Muscle layer of colon (tissue), 2 donors: ENCODE measurements around the gene TUSC2.

Experiments
- H3K27ac ChIP-seq: one replicate; pipeline ENCODE4 v1.7.0; 2013; ENCODE audit warnings: low read depth, mild to moderate bottlenecking, low read length, moderate library complexity
- H3K27me3 ChIP-seq, 2 donors: one replicate each; pipeline ENCODE4 v1.7.0; 2013; ENCODE audit warnings: low read length in 2 of 2, mild to moderate bottlenecking in 2 of 2; ENCODE audit not compliant: insufficient read depth in 2 of 2, control insufficient read depth in 1 of 2
- H3K36me3 ChIP-seq: one replicate; pipeline ENCODE4 v1.7.0; 2013; ENCODE audit warnings: mild to moderate bottlenecking, low read length; ENCODE audit not compliant: insufficient read depth
- H3K4me1 ChIP-seq: one replicate; pipeline ENCODE4 v1.7.0; 2013; ENCODE audit warnings: mild to moderate bottlenecking, low read length; ENCODE audit not compliant: insufficient read depth
- H3K4me3 ChIP-seq, 2 donors: one replicate each; pipeline ENCODE4 v1.7.0; 2013; ENCODE audit warnings: low read length in 2 of 2, low read depth in 1 of 2, mild to moderate bottlenecking in 1 of 2, moderate library complexity in 1 of 2
- H3K9ac ChIP-seq: one replicate; pipeline ENCODE4 v1.7.0; 2013; ENCODE audit warnings: low read length
- H3K9me3 ChIP-seq: one replicate; pipeline ENCODE4 v1.7.0; 2013; ENCODE audit warnings: mild to moderate bottlenecking, low read length
- donor health status: abdominal sarcoma.
- donor health status: Adenocarcinoma of cecum.

Gene TUSC2

DNA sequence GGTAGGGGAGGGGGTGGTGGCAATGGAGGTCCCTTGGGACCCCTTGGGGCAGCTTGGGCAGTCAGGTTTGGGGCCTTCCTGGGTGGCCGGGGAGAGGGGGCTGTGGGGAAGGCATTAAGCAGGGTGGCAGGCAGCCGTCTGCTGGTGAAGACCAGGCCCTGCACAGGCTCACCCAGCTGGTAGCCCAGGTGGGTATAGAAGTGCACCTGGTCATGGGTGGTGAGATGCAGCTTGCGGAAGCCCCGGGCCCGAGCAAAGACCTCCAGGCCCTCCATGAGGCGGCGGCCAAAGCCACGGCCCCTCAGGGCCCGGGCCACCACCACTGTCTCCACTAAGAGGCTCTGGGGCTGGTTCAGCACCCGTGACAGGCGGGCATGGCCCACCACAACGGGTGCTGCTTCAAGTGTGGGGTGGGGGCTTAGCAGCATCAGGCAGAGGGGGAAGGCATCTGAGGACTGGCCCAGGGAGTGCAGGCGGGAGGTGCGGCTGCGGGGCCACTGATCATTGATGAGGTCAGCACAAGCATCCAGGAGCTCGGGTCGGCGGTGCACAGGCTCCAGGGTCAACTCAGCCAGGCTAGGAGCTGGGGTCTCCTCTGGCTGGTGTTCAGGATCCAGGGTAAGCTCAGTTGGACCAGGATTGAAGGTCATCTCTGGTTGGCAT, 31.2 kb downstream of the TUSC2 start:
- Histone ChIP-seq H3K4me1 (peaks cover 35% of the 10 kb centered on the region), H3K36me3 (no peaks in the 10 kb centered on the region), H3K27ac (no peak overlapping the region)

DNA sequence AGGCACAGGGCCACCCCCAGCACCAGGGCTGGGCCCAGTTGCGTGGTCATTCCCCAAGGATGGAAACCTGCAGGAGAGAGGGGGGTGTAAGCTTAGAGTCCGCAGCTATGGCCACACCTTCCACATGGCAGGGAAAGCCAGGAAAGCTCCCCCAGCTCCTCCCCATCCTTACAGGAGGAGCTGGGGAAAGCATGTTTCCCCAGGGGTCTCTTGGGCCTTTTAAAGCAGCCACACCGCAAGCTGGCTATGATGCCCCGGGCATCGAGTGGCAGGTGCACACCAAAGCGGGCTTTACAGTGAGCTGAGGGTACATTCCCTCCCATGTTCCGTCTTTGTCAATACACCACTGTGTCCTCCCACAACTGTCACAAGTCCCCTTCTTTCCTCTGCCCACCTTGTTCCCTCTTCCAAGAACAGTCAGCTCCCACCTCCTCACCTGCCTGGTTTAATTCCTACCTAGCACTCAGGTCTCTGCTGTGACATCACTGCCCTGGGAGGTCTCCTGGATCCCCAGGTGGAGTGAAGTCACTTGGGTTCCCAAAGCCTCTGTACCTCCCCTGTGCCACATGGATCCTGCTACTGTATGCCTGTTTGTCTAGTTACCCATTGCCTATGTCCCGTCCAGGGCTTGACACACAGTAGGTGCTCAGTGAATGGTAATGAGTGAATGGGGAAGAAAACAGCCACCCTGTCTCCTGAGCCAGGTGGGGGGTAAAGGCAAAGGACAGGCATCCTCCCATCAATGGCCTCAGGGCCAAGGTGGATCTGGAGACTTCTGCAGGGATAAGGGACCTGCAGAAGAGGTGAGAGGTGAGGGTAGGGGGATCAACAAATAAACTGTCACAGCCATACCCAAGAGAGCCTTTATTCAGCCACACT, 32.2 kb downstream of the TUSC2 start:
- H3K36me3 ChIP-seq = no peaks in the 10 kb centered on the region
- no peak overlapping the region for H3K9ac ChIP-seq
- H3K4me3 ChIP-seq = no peak overlapping the region
- peaks cover 39% of the 10 kb centered on the region for H3K4me1 ChIP-seq
- no peaks in the 10 kb centered on the region for H3K27me3 ChIP-seq
- H3K27ac ChIP-seq = no peak overlapping the region
- H3K9me3 ChIP-seq = no peaks in the 10 kb centered on the region

More for the DNA sequence above, 31.2 kb downstream of the TUSC2 start:
- no peaks in the 10 kb centered on the region for H3K9me3 ChIP-seq
- H3K9ac ChIP-seq = no peak overlapping the region
- no peak overlapping the region for H3K4me3 ChIP-seq
- H3K27me3 ChIP-seq = no peaks in the 10 kb centered on the region

DNA sequence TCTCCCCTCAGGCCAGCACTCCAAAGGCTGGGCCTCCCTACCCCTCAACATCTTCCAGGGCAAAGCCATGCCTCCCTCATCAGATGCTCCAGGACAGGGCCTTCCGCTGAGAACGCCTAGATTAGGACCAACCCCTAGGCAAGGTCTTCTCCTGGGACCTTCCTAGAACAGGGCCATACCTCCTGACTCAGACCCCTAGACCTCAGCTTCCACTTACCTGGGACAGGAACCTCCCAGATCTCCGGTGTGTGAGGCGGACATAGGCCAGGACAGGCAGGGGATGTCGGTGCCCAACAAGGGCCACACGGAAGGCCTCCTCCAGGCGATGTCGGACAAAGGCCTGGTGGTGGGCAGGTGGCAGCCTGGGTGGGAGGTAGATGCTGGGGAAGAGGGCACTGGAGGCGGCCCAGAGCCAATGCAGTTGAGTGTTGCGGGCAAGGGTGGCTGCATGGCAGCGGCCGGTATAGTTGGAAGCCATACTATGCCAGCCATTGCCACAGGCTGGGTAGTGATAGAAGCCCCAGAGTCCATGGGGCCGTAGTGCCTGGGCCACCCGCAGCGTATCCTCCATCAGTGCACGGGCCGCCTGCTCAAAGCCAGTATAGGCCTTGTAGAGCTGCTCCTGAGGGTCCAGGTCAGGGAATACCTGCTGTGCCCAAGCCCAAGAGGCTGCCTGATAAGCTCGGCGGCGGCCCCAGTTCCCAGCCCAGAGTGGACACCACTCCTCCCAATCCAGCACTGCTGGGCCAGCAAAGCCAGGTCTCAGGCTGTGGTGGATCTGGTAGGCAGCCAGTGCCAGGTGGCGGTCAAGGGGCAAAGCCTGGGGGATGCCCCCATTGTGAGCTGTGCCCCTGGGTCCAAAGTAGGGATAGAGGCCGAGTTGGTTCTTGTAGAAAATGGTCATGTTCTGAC, 33.3 kb downstream of the TUSC2 start:
- Histone ChIP-seq H3K4me1 (peaks cover 36% of the 10 kb centered on the region), H3K27ac (no peak overlapping the region), H3K9me3 (no peaks in the 10 kb centered on the region), H3K4me3 (no peak overlapping the region), H3K36me3 (peaks cover 8% of the 10 kb centered on the region), H3K9ac (no peak overlapping the region), H3K27me3 (no peaks in the 10 kb centered on the region)

DNA sequence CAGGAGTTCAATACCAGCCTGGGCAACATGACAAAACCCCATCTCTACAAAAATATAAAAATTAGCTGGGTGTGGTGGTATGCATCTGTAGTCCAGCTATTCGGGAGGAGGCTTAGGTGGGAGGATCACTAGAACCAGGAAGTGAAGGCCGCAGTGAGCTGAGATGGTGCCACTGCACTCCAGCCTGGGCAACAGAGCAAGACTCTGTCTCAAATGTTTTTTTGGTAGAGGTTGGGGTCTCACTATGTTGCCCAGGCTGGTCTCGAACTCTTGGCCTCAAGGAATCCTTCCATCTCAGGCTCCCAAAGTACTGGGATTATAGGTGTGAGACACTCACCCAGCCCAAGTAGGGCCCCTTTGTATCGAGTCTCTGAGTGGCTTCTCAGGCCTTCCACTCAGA, 33.9 kb downstream of the TUSC2 start:
- no peak overlapping the region for H3K4me3 ChIP-seq
- peaks cover 15% of the 10 kb centered on the region for H3K36me3 ChIP-seq
- no peaks in the 10 kb centered on the region for H3K27me3 ChIP-seq
- H3K9me3 ChIP-seq = no peaks in the 10 kb centered on the region
- no peak overlapping the region for H3K27ac ChIP-seq
- H3K4me1 ChIP-seq = peaks cover 35% of the 10 kb centered on the region
- no peak overlapping the region for H3K9ac ChIP-seq

DNA sequence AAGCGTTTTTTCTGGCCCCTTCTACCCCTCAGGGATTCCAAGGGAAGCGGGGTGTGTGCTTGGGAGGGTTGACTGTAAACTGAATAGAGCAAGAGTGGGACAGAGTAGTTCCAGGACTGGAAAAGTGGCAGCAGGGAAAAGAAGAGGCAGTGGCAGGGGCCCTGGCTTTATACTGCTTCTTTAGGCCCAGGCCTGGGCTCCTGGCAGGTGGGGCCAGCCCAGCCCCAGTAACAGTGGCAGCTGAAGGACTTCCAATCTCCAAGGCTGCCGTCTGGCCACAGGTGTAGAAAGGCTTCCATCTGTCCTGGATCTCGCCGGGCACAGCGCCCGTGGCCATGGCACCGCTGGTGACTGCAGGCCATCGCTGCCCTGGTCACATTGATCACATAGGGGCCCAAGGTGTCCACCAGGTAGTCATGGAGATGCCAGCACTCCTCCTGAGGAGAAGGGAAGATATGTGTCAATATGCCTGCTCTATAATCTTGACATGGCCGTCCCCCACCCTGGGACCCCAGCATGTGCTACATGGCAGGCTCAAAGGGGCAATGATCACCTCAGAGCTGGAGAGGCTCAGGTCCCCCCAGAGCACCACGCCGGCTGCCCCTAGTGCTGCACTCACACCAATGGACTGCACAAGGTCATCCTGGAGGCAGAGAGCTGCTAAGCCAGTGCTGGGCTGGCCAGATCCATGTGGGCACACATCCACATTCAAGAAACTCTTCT, 34.8 kb downstream of the TUSC2 start:
- H3K4me3 ChIP-seq = peak overlapping the region in 1 of 2 donors; percentile 49

DNA sequence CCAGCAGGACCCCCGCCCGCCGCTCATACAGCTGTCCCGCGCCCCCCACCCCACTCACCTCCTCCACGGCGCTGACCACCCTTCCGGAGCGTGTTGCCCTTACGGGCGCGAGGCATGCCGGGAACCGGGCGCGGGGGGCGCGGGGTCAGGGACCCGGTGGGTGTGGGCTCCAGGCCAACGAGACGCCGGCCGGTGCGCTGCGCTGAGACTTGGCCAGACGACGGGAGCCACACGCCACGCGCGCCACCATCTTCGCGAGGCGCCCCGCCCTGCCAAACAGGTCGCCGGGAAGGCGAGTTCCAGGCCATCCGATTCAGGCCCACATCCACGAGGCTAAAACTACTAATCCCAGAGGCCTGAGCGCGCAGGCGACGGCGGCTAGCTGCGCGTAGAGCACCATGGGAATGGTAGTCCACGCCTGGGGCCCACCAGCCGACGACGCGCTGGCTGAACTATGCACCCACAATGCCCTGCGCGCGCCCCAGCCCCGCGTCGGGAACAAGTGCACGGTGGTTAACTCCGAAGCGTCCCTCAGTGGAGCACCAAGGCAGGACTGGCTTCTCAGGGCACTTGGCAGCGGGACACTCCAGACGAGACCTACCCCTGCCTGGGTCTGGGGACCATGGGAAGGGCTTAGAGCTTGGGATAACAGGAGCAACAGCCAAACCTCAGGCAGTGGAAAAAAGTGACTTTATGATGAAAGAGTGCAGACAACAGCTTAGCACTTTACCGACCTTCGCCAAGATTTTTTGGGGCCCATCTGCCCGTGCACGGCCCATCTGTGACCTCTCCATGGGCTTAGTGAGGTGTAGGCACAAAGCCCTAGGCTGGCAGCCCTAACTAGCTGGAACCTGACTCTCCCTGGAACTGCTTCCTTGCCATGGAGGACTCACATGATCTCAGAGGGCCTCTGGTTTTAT, 35.6 kb downstream of the TUSC2 start, which contains the start of gene IFRD2:
TSS of gene IFRD2 (minus strand) at position 271 of the 920 bp plus-strand sequence. CDS start at position 116, 155 bp downstream.
- no peaks in the 10 kb centered on the region for H3K9me3 ChIP-seq
- peak within 1 kb of the TSS; percentile 82 for H3K9ac ChIP-seq
- H3K27me3 ChIP-seq = no peaks in the 10 kb centered on the region
- H3K27ac ChIP-seq = peak within 1 kb of the TSS; percentile 65
- peaks cover 32% of the 10 kb centered on the region for H3K36me3 ChIP-seq
- H3K4me1 ChIP-seq = peaks cover 25% of the 10 kb centered on the region
- H3K4me3 ChIP-seq = peak within 1 kb of the TSS; percentile 84 to 87

More for the DNA sequence above, 34.8 kb downstream of the TUSC2 start:
- H3K9me3 ChIP-seq = no peaks in the 10 kb centered on the region
- H3K9ac ChIP-seq = peak overlapping the region; percentile 76
- H3K36me3 ChIP-seq = peaks cover 23% of the 10 kb centered on the region
- no peaks in the 10 kb centered on the region for H3K27me3 ChIP-seq
- peaks cover 29% of the 10 kb centered on the region for H3K4me1 ChIP-seq
- peak overlapping the region; percentile 64 for H3K27ac ChIP-seq

DNA sequence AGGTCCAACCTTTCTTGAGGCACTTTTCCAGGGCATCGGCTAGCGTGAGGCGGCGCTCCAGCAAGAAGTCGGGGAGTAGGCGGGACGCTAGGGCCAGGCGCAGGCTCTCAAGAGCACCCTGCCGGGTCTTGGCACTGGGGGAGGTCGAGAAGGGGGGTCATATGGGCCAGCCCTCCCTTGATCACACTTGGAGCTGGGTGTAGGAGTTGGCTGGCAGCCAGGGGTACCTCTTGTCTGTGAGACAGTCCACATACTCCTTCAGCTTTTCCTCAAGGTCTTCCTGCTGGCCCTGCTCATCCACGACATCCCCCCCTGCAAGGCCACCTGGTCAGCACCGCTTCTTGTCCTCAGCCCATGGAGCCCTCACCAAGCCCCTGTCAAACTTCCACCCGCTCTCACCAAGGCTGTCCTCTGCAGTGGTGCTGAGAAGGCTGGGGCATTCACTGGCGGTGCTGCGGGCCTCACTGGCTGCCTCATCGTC, 37.8 kb downstream of the TUSC2 start:
- Histone ChIP-seq H3K4me3 (no peak overlapping the region), H3K9ac (no peak overlapping the region), H3K4me1 (peaks cover 25% of the 10 kb centered on the region), H3K36me3 (peaks cover 33% of the 10 kb centered on the region), H3K27me3 (no peaks in the 10 kb centered on the region), H3K27ac (no peak overlapping the region), H3K9me3 (no peaks in the 10 kb centered on the region)

DNA sequence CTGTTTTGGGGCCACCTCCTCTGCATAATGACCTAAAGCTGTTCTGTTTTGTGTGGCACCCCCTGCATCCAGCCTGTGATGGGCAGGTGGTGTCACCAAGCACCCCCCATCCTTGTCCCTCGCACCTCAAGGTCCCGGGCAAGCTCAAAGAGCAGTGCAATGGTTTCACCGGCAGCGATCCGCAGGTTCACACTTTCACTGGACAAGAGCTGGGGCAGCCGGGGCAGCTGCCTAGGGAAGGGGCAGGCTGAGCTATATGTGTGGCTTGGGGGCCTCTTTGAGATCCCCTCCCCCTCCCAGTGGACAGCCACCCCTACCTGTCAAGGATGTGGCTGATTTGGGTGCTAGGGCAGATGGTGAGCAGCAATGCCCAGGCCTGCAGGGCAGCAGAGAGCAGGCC, 38.9 kb downstream of the TUSC2 start:
- no peaks in the 10 kb centered on the region for H3K27me3 ChIP-seq
- no peak overlapping the region for H3K27ac ChIP-seq
- peaks cover 25% of the 10 kb centered on the region for H3K4me1 ChIP-seq
- H3K9me3 ChIP-seq = no peaks in the 10 kb centered on the region
- no peak overlapping the region for H3K4me3 ChIP-seq
- peaks cover 33% of the 10 kb centered on the region for H3K36me3 ChIP-seq
- no peak overlapping the region for H3K9ac ChIP-seq

DNA sequence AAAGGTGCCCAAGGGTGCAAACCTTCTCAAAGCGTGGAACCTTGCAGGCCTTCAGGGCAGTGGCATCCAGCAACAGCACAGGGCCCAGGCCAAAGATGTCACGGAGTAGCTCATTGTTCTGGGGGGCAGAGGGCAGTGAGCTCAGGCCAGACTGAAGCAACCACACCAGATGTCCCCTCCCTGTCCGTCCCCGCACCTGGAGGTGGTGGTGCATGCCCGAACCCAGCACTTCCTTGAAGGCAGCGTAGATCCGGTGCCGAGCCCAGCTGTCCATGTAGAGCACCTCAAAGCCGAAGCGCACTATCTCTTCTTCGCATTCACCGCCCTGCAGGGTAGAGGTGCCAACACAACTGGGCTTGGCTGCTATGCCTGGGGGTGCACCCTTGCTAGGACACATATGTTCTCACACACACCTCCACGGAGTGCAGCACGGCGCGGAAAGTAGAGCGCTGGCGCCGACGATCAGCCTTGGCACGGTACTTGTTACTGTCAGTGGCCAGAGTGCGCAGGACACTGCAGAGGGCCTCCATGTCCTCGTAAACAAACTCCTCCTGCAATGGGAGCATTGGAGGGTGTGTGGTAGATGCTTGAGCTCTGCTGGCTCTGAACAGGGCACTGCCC, 39.5 kb downstream of the TUSC2 start:
- Histone ChIP-seq H3K4me3 (no peak overlapping the region), H3K27me3 (no peaks in the 10 kb centered on the region), H3K9me3 (no peaks in the 10 kb centered on the region), H3K4me1 (peaks cover 24% of the 10 kb centered on the region), H3K27ac (no peak overlapping the region), H3K9ac (no peak overlapping the region), H3K36me3 (peaks cover 33% of the 10 kb centered on the region)
